Measurements from ENCODE around the gene PTPRM. TPM values are rescaled to one million over a fixed set of nuclear protein-coding genes. Genes with fewer than 3 reads are reported as not detected.

PTPRM gene
- total and polyA plus RNA-seq, 2 of the 8 experiments (the other 6 are each of a cell fraction or from before 2014, with no cell fraction given) = 4.1 to 7.0 TPM

GRCh38 chr18:7678801-7679200 is 111.7 kb downstream of the PTPRM start:
- CTCF ChIA-PET (ENCODE audit: partially characterized antibody) = no interaction called here
- no peak for TF ChIP-seq SRF (IDR thresholded peaks at IDR 0.05; ENCODE audit: low read depth, low read length)
- TF ChIP-seq CTCF (IDR thresholded peaks at IDR 0.05; ENCODE audit: control extremely low read depth in 1 of 3, insufficient read depth in 1 of 3, low read depth in 1 of 3, low read length in 3 of 3) = no peak
- no peak for TF ChIP-seq ZNF274 (IDR thresholded peaks at IDR 0.05; ENCODE audit: borderline replicate concordance, extremely low read depth, low read length)
- TF ChIP-seq HDAC6 (IDR thresholded peaks at IDR 0.05; ENCODE audit: low read depth, low read length) = no peak
- TF ChIP-seq GABPA (IDR thresholded peaks at IDR 0.05; ENCODE audit: borderline replicate concordance, insufficient read depth, low read length) = no peak
- TF ChIP-seq RXRA (IDR thresholded peaks at IDR 0.05; ENCODE audit: insufficient read depth, low read depth, low read length) = no peak
- TF ChIP-seq CTBP2 (IDR thresholded peaks at IDR 0.05; ENCODE audit: borderline replicate concordance, insufficient read depth, insufficient read length, low read length) = no peak
- TF ChIP-seq RNF2 (IDR thresholded peaks at IDR 0.05; ENCODE audit: borderline replicate concordance, low read depth, low read length, missing control alignments, poor library complexity, severe bottlenecking) = no peak
- no peak for TF ChIP-seq ASH2L (IDR thresholded peaks at IDR 0.05; ENCODE audit: low read length)
- TF ChIP-seq SUZ12 (IDR thresholded peaks at IDR 0.05; ENCODE audit: low read length) = no peak
- TF ChIP-seq RBBP5 (IDR thresholded peaks at IDR 0.05; ENCODE audit: borderline replicate concordance, low read depth, low read length) = no peak

More at GRCh38 chr18:7678801-7679200, 111.7 kb downstream of the PTPRM start:
- no peak overlapping the region for H2BK12ac ChIP-seq (ENCODE audit: low read depth, low read length)
- H3K14ac ChIP-seq (ENCODE audit: insufficient read length) = no peak overlapping the region
- no peak overlapping the region for H3K27ac ChIP-seq (ENCODE audit: low read depth, low read length)
- no peaks in the 10 kb centered on the region; the same call in 1 of the 2 replicates for H3K79me1 ChIP-seq (ENCODE audit: low read depth, low read length)
- H2BK5ac ChIP-seq (ENCODE audit: low read depth, low read length) = no peak overlapping the region
- no peak overlapping the region for H2BK20ac ChIP-seq (ENCODE audit: low read length)
- 88% methylated on average over 4 of the region's 4 CpGs; no CpG with 5 or more reads in 1 of the 2 experiments for WGBS, 2 experiments (ENCODE audit: extremely low coverage in 1 of 2, insufficient coverage in 1 of 2, insufficient read length in 1 of 2, insufficient replicate concordance in 2 of 2, low coverage in 1 of 2, low lambda C conversion rate in 2 of 2, missing lambda C conversion rate in 1 of 2)
- H4K20me1 ChIP-seq (replicated peaks in 1 of 2; ENCODE audit: control insufficient read depth in 1 of 2, insufficient read depth in 2 of 2, low read length in 2 of 2) = no peaks in the 10 kb centered on the region
- H3K79me2 ChIP-seq (ENCODE audit: control insufficient read depth in 1 of 2, insufficient read depth in 2 of 2, low read length in 2 of 2) = no peaks in the 10 kb centered on the region
- H4K8ac ChIP-seq (ENCODE audit: extremely low read depth, insufficient read depth, low read length) = no peak overlapping the region
- no peak overlapping the region for H3K4ac ChIP-seq (replicated peaks; ENCODE audit: insufficient read length, low read depth, low read length)
- no peak overlapping the region for H3K18ac ChIP-seq (ENCODE audit: extremely low read depth, low read length)
- no peak overlapping the region for H3K4me2 ChIP-seq (ENCODE audit: insufficient read depth in 1 of 2, low read depth in 2 of 2, low read length in 2 of 2)
- H3K56ac ChIP-seq (replicated peaks; ENCODE audit: insufficient read length, low read depth, low read length) = no peak overlapping the region
- no peak overlapping the region for H3K4me3 ChIP-seq (ENCODE audit: extremely low read depth in 1 of 4, insufficient read depth in 2 of 4, low read depth in 3 of 4, low read length in 4 of 4)
- no peaks in the 10 kb centered on the region for H3K27me3 ChIP-seq (replicated peaks in 1 of 4; ENCODE audit: control insufficient read depth in 3 of 4, extremely low read depth in 1 of 4, insufficient read depth in 3 of 4, low read length in 3 of 4)
- peaks cover 0 to 3% (median under 1%) of the 10 kb centered on the region in 4 experiments; a peak in 2 of 7 replicates for H3K4me1 ChIP-seq (replicated peaks in 1 of 4; ENCODE audit: control insufficient read depth in 3 of 4, insufficient read depth in 4 of 4, low read length in 3 of 4)
- H4K91ac ChIP-seq (replicated peaks; ENCODE audit: insufficient read length, low read length) = no peak overlapping the region
- no peak overlapping the region for H3K23ac ChIP-seq (ENCODE audit: insufficient read length)
- H3K9ac ChIP-seq (replicated peaks in 1 of 4; ENCODE audit: extremely low read depth in 1 of 4, low read depth in 3 of 4, low read length in 3 of 4) = no peak overlapping the region
- no peak overlapping the region for H4K5ac ChIP-seq (ENCODE audit: insufficient read length, low read depth, low read length)
- POLR2A ChIA-PET (ENCODE audit: partially characterized antibody) = no interaction called here
- H2BK120ac ChIP-seq (replicated peaks; ENCODE audit: low read depth, low read length) = no peak overlapping the region
- H3K36me3 ChIP-seq (ENCODE audit: control insufficient read depth in 2 of 4, insufficient read depth in 4 of 4, low read length in 3 of 4) = no peaks in the 10 kb centered on the region
- H2AK5ac ChIP-seq (ENCODE audit: low read depth, low read length) = no peak overlapping the region
- no peak overlapping the region for H2BK15ac ChIP-seq (ENCODE audit: low read length)
- no peak overlapping the region for H2AFZ ChIP-seq (ENCODE audit: low read length)
- no peak for DNase-seq (ENCODE audit: low read depth in 1 of 2, low spot score in 2 of 2)
- no peaks in the 10 kb centered on the region for H3K9me3 ChIP-seq (ENCODE audit: insufficient read depth in 2 of 2, low read depth in 1 of 2, low read length in 1 of 2)
- no peak for FAIRE-seq
- H3K23me2 ChIP-seq (ENCODE audit: low read depth, low read length) = no peaks in the 10 kb centered on the region
